GM19351 (cell line): ENCODE results near the gene SIRPA.

ENCODE experiments used
- ATAC-seq: cut with Tn5 transposase; IDR thresholded peaks from one replicate; pipeline ENCODE4 v1.9.1; 2021; ENCODE audit warnings: mild to moderate bottlenecking, moderate library complexity; ENCODE audit not compliant: unreplicated experiment

SIRPA gene

GRCh38 chr20:1930165-1930564 lies 35.0 kb downstream of the SIRPA start:
- ATAC-seq = no peak

- ATAC-seq = no peak
Measured at GRCh38 chr20:1931830-1932229, 36.6 kb downstream of the SIRPA start.

GRCh38 chr20:1932971-1933370 lies 37.8 kb downstream of the SIRPA start:
- no peak for ATAC-seq

- no peak for ATAC-seq
Measured at GRCh38 chr20:1933465-1933870, 38.3 kb downstream of the SIRPA start.

GRCh38 chr20:1934156-1934555 lies 38.9 kb downstream of the SIRPA start:
- ATAC-seq = no peak

GRCh38 chr20:1934721-1935573 lies 39.7 kb downstream of the SIRPA start:
- ATAC-seq = no peak

- no peak for ATAC-seq
Measured at GRCh38 chr20:1935696-1936366, 40.6 kb downstream of the SIRPA start.

- ATAC-seq = no peak
Measured at GRCh38 chr20:1937316-1937976, 42.2 kb downstream of the SIRPA start.

GRCh38 chr20:1938464-1939269 lies 43.5 kb downstream of the SIRPA start:
- ATAC-seq = no peak

GRCh38 chr20:1939270-1939595 lies 44.0 kb downstream of the SIRPA start:
- no peak for ATAC-seq

- ATAC-seq = no peak
Measured at GRCh38 chr20:1940581-1940980, 45.4 kb downstream of the SIRPA start.

GRCh38 chr20:1941226-1941625 lies 46.0 kb downstream of the SIRPA start:
- ATAC-seq = no peak

- ATAC-seq = no peak
Measured at GRCh38 chr20:1942061-1942460, 46.9 kb downstream of the SIRPA start.

- ATAC-seq = no peak
Measured at GRCh38 chr20:1942486-1943274, 47.5 kb downstream of the SIRPA start.

GRCh38 chr20:1943275-1944002 lies 48.2 kb downstream of the SIRPA start:
- ATAC-seq = no peak

GRCh38 chr20:1944345-1945091 lies 49.3 kb downstream of the SIRPA start:
- no peak for ATAC-seq

GRCh38 chr20:1945134-1945618 lies 50.0 kb downstream of the SIRPA start:
- no peak for ATAC-seq

- ATAC-seq = no peak
Measured at GRCh38 chr20:1945660-1946059, 50.5 kb downstream of the SIRPA start.

GRCh38 chr20:1946442-1946761 lies 51.2 kb downstream of the SIRPA start:
- no peak for ATAC-seq
